ENCODE results near the gene CAPRIN2. TPM values are rescaled to one million over a fixed set of nuclear protein-coding genes. Genes with fewer than 3 reads are reported as not detected.

CAPRIN2 gene
- total and polyA plus RNA-seq, 2 of the 8 experiments (the other 6 are each of a cell fraction or from before 2014, with no cell fraction given) = 24.8 to 52.0 TPM

DNA sequence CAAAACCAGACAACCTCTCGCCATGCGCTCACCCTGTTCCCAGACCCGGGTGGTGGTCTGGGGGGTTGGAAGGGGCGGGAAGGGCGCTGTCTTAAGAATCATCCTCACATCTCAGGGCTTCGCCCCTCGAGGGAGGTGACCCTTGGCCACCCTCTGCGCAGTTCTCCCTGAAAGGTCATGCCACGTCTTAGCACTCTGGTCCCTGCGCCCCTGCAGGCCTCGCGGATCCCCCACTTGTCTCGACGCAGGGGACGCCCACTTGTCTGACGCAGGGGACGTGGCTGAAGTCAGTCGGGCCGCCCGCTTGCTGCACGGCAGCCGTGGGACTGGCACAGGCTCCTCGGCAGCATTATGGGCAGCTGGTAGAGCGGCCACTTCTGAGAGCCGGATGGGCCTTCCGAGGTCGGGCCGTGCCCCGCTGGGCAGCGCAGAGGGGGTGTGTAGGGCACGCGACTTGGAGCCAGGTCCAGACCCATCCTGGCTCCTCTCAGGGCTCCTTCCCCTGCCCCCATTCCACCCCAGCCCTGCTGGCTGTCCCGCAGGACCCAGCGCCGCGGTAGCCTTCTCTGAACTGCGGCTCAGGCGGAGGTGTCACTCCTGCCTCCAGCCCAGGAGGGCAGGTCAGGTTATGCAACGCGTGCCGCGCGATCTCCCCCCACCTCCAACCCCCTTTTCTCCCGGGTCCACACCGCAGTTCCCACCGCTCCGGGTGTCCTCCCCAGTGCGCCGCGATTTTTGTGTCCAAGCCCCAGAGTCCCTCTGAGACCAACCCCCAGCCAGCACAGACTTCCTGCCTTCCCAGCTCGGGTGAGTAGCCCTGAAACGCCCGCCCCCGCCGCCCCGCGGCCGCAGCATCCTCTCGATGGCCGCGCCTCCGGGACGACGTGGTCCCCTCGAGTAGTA lies 40.9 kb upstream of the CAPRIN2 start:
- Histone ChIP-seq H3K36me3 (ENCODE audit: control insufficient read depth in 2 of 4, insufficient read depth in 4 of 4, low read length in 3 of 4) (no peaks in the 10 kb centered on the region; a peak in 1 of 8 replicates), H2BK5ac (ENCODE audit: low read depth, low read length) (peak overlapping the region; percentile 97), H4K91ac (replicated peaks; ENCODE audit: insufficient read length, low read length) (peak overlapping the region; percentile 96), H3K23me2 (ENCODE audit: low read depth, low read length) (peaks cover 15% of the 10 kb centered on the region), H2AK5ac (ENCODE audit: low read depth, low read length) (no peak overlapping the region; the same call in 1 of the 2 replicates), H4K20me1 (replicated peaks in 1 of 2; ENCODE audit: control insufficient read depth in 1 of 2, insufficient read depth in 2 of 2, low read length in 2 of 2) (no peaks in the 10 kb centered on the region), H2BK12ac (ENCODE audit: low read depth, low read length) (peak overlapping the region; percentile 99; the same call in 1 of the 2 replicates), H3K4ac (replicated peaks; ENCODE audit: insufficient read length, low read depth, low read length) (peak overlapping the region; percentile 80), H2BK15ac (ENCODE audit: low read length) (peak overlapping the region; percentile 92; the same call in 1 of the 2 replicates), H3K27ac (ENCODE audit: low read depth, low read length) (no peak overlapping the region; the same call in 1 of the 2 replicates), H3K9me3 (ENCODE audit: insufficient read depth in 2 of 2, low read depth in 1 of 2, low read length in 1 of 2) (no peaks in the 10 kb centered on the region), H3K27me3 (replicated peaks in 1 of 4; ENCODE audit: control insufficient read depth in 3 of 4, extremely low read depth in 1 of 4, insufficient read depth in 3 of 4, low read length in 3 of 4) (peaks cover 0 to 10% (median 4%) of the 10 kb centered on the region in 4 experiments; a peak in 6 of 7 replicates), H3K4me3 (ENCODE audit: extremely low read depth in 1 of 4, insufficient read depth in 2 of 4, low read depth in 3 of 4, low read length in 4 of 4) (peak overlapping the region; percentile 52 to 79 (median 58)), H3K4me1 (replicated peaks in 1 of 4; ENCODE audit: control insufficient read depth in 3 of 4, insufficient read depth in 4 of 4, low read length in 3 of 4) (peaks cover 13 to 22% (median 18%) of the 10 kb centered on the region in 4 experiments), H3K14ac (ENCODE audit: insufficient read length) (no peak overlapping the region), H2BK20ac (ENCODE audit: low read length) (peak overlapping the region; percentile 61; the same call in 1 of the 2 replicates), H3K23ac (ENCODE audit: insufficient read length) (no peak overlapping the region), H2BK120ac (replicated peaks; ENCODE audit: low read depth, low read length) (peak overlapping the region; percentile 35), H4K5ac (ENCODE audit: insufficient read length, low read depth, low read length) (peak overlapping the region; percentile 41), H3K79me2 (ENCODE audit: control insufficient read depth in 1 of 2, insufficient read depth in 2 of 2, low read length in 2 of 2) (no peaks in the 10 kb centered on the region), H3K79me1 (ENCODE audit: low read depth, low read length) (no peaks in the 10 kb centered on the region; the same call in 1 of the 2 replicates), H4K8ac (ENCODE audit: extremely low read depth, insufficient read depth, low read length) (peak overlapping the region; percentile 86), H3K18ac (ENCODE audit: extremely low read depth, low read length) (peak overlapping the region; percentile 99), H3K9ac (replicated peaks in 1 of 4; ENCODE audit: extremely low read depth in 1 of 4, low read depth in 3 of 4, low read length in 3 of 4) (peak overlapping the region in 3 of 4 experiments; percentile 20 to 61 (median 51); a peak in 4 of 7 replicates), H3K4me2 (ENCODE audit: insufficient read depth in 1 of 2, low read depth in 2 of 2, low read length in 2 of 2) (peak overlapping the region; percentile 77 to 82), H2AFZ (ENCODE audit: low read length) (peak overlapping the region; percentile 86; the same call in 1 of the 2 replicates), H3K56ac (replicated peaks; ENCODE audit: insufficient read length, low read depth, low read length) (peak overlapping the region; percentile 52)
- 3% methylated on average over 56 of the region's 65 CpGs; no CpG with 5 or more reads in 1 of the 2 experiments for WGBS, 2 experiments (ENCODE audit: extremely low coverage in 1 of 2, insufficient coverage in 1 of 2, insufficient read length in 1 of 2, insufficient replicate concordance in 2 of 2, low coverage in 1 of 2, low lambda C conversion rate in 2 of 2, missing lambda C conversion rate in 1 of 2)
- no peak for FAIRE-seq
- peak in 1 of 2 experiments; percentile 88 for DNase-seq (ENCODE audit: low read depth in 1 of 2, low spot score in 2 of 2)
- POLR2A ChIA-PET (ENCODE audit: partially characterized antibody) = interaction anchor here (0.7 to 2.8 kb wide), 11 partner anchors 8 to 1415 kb away, joined by 3 to 22 read pairs (median 4); partner anchors contain the start of genes CAPRIN2, ERGIC2 and IPO8
- CTCF ChIA-PET (ENCODE audit: partially characterized antibody) = interaction anchor here (0.6 to 2.2 kb wide), 6 partner anchors 12 to 594 kb away, joined by 3 to 13 read pairs (median 6); partner anchors contain the start of gene IPO8
- TF ChIP-seq NRF1 (IDR thresholded peaks at IDR 0.05; ENCODE audit: low read depth, low read length) (no peak), RAD21 (IDR thresholded peaks at IDR 0.05 in 1 of 2, conservative IDR thresholded peaks at IDR 0.05 in 1 of 2; ENCODE audit: low read depth in 2 of 2, low read length in 2 of 2) (0 out of 4 replicates have a peak, but pooled peaks of 1 of the 2 experiments have one; percentile 3), GABPA (IDR thresholded peaks at IDR 0.05; ENCODE audit: borderline replicate concordance, insufficient read depth, low read length) (no peak), EGR1 (IDR thresholded peaks at IDR 0.05; ENCODE audit: borderline replicate concordance, low read depth, low read length) (peak; percentile 39; the same call in 1 of the 2 replicates), ASH2L (IDR thresholded peaks at IDR 0.05; ENCODE audit: low read length) (peak; percentile 62), HDAC6 (IDR thresholded peaks at IDR 0.05; ENCODE audit: low read depth, low read length) (no peak), POLR2AphosphoS5 (IDR thresholded peaks at IDR 0.05; ENCODE audit: low read depth, low read length) (0 out of 2 replicates have a peak, but pooled peaks have one; percentile 14), POLR2A (IDR thresholded peaks at IDR 0.05; ENCODE audit: control extremely low read depth in 1 of 2, low read depth in 2 of 2, low read length in 2 of 2) (peak in 1 of 2 experiments; percentile 49; a peak in 1 of 3 replicates), RXRA (IDR thresholded peaks at IDR 0.05; ENCODE audit: insufficient read depth, low read depth, low read length) (no peak), RBBP5 (IDR thresholded peaks at IDR 0.05; ENCODE audit: borderline replicate concordance, low read depth, low read length) (peak; percentile 83; the same call in 1 of the 2 replicates)

Measured in H1 (cell line).